NB4 (cell line): Measurements from ENCODE around the gene REXO1.

Source experiments
- POLR2A ChIP-seq: IDR thresholded peaks from 2 replicates; pipeline ENCODE4 v1.6.1; 2011; ENCODE audit warnings: mild to moderate bottlenecking; ENCODE audit not compliant: insufficient read length; ENCODE audit errors: extremely low read depth
- TF ChIP-seq, protein P1 (sequence below): IDR thresholded peaks from one replicate; pipeline ENCODE4 v1.5.1; 2012; ENCODE audit warnings: low read depth, low read length
- TF ChIP-seq, protein P2 (sequence below): IDR thresholded peaks from 2 replicates; pipeline ENCODE4 v1.6.1; 2011; ENCODE audit warnings: low read depth, low read length

DNA sequence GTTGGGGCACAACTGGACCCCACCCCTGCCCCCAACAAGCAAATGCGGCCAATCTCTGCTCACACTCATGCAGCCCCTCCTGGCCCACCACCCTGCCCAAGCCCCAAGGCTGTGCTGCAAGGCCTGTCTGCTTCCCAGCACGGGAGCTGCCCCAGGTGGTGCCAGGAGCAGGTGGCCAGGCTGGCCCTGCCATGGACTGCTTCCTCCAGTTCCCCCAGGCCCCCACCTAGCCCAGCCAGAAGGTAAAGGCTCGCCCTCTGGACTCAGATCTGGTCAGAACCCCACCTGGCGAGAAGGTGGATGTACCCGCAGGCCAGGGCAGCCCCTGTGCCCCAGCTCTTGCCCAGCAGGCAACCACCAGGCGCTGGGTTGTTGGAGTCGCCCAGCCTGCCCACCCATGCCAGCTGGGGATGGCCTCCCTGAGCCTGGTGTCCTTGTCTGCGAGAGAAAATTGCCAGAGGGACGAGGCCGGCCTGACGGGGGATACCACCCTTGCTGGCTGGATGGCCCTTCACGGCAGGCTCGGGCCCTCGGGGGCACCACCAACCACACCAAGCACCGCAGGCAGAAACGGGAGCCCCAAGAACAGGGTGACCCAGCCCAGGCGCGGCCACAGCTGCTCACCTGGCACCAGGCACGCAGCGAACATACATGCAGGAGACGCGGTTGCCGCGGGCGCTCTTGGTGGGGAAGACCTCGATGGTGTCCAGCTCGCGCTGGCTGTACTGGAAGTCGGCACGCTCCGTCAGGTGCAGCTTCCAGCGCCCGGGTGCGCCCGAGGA lies 32.5 kb upstream of the REXO1 start:
- TF ChIP-seq, protein P1, sequence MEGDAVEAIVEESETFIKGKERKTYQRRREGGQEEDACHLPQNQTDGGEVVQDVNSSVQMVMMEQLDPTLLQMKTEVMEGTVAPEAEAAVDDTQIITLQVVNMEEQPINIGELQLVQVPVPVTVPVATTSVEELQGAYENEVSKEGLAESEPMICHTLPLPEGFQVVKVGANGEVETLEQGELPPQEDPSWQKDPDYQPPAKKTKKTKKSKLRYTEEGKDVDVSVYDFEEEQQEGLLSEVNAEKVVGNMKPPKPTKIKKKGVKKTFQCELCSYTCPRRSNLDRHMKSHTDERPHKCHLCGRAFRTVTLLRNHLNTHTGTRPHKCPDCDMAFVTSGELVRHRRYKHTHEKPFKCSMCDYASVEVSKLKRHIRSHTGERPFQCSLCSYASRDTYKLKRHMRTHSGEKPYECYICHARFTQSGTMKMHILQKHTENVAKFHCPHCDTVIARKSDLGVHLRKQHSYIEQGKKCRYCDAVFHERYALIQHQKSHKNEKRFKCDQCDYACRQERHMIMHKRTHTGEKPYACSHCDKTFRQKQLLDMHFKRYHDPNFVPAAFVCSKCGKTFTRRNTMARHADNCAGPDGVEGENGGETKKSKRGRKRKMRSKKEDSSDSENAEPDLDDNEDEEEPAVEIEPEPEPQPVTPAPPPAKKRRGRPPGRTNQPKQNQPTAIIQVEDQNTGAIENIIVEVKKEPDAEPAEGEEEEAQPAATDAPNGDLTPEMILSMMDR: no peak
- TF ChIP-seq POLR2A: no peak
- TF ChIP-seq, protein P2, sequence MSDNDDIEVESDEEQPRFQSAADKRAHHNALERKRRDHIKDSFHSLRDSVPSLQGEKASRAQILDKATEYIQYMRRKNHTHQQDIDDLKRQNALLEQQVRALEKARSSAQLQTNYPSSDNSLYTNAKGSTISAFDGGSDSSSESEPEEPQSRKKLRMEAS: no peak
